GM23248 (cell line): Measurements from ENCODE around the gene NPIPA8. TPM values are rescaled to one million over a fixed set of nuclear protein-coding genes. Genes with fewer than 3 reads are reported as not detected.
"Not testable (repeated sequence)": the region's sequence is repeated elsewhere in the genome, so short reads cannot be mapped to it uniquely, and the experiment has no call there.

Experiments used
- DNase-seq: peaks from one replicate; pipeline ENCODE4 v3.0.0-alpha.2; 2015
- H2AFZ ChIP-seq: fragments of 200-600 bp; sonication (generic); 2 replicates; pipeline ENCODE4 v1.6.1; 2016; ENCODE audit warnings: antibody characterized with exemption
- H3F3A ChIP-seq: fragments of 200-600 bp; sonication (generic); 2 replicates; pipeline ENCODE4 v1.6.1; 2016; ENCODE audit warnings: mild to moderate bottlenecking, antibody characterized with exemption, mixed run types; ENCODE audit not compliant: insufficient read depth
- H3K27ac ChIP-seq: fragments of 200-600 bp; sonication (generic); 2 replicates; pipeline ENCODE4 v1.5.1; 2016; ENCODE audit warnings: mild to moderate bottlenecking
- H3K27me3 ChIP-seq: fragments of 200-600 bp; sonication (generic); replicated peaks from 2 replicates; pipeline ENCODE4 v1.6.1; 2016; ENCODE audit warnings: mild to moderate bottlenecking; ENCODE audit not compliant: insufficient read depth
- H3K36me3 ChIP-seq: fragments of 200-600 bp; sonication (generic); 2 replicates; pipeline ENCODE4 v1.6.1; 2016; ENCODE audit warnings: low read depth, mild to moderate bottlenecking
- H3K4me1 ChIP-seq: fragments of 200-600 bp; sonication (generic); 2 replicates; pipeline ENCODE4 v1.6.1; 2016; ENCODE audit warnings: mild to moderate bottlenecking; ENCODE audit not compliant: insufficient read depth
- H3K4me2 ChIP-seq: fragments of 200-600 bp; sonication (generic); one replicate; pipeline ENCODE4 v1.6.1; 2016; ENCODE audit warnings: mild to moderate bottlenecking; ENCODE audit not compliant: unreplicated experiment
- H3K4me3 ChIP-seq: fragments of 200-600 bp; sonication (generic); 2 replicates; pipeline ENCODE4 v1.5.1; 2016; ENCODE audit warnings: mild to moderate bottlenecking
- H3K79me2 ChIP-seq: fragments of 200-600 bp; sonication (generic); 2 replicates; pipeline ENCODE4 v1.6.1; 2016; ENCODE audit warnings: mild to moderate bottlenecking; ENCODE audit not compliant: insufficient read depth
- H3K9ac ChIP-seq: fragments of 200-600 bp; sonication (generic); 2 replicates; pipeline ENCODE4 v1.6.1; 2016; ENCODE audit warnings: mild to moderate bottlenecking
- H3K9me2 ChIP-seq: fragments of 200-600 bp; sonication (generic); 2 replicates; pipeline ENCODE4 v1.6.1; 2016; ENCODE audit warnings: mixed run types, mild to moderate bottlenecking, moderate library complexity; ENCODE audit not compliant: insufficient read depth
- H3K9me3 ChIP-seq: fragments of 200-600 bp; sonication (generic); one replicate; pipeline ENCODE4 v1.6.1; 2017; ENCODE audit warnings: low read depth
- H4K20me1 ChIP-seq: fragments of 200-600 bp; sonication (generic); 2 replicates; pipeline ENCODE4 v1.6.0; 2016; ENCODE audit not compliant: insufficient read depth
- WGBS, 2 experiments: methylation state at CpG; one replicate each; pipeline ENCODE4 v1.1.6; 2015 to 2017; ENCODE audit warnings: low lambda C conversion rate in 2 of 2, low coverage in 1 of 2; ENCODE audit errors: missing lambda C conversion rate in 2 of 2; 5-methylcytosine and 5-hydroxymethylcytosine counted together
- in situ Hi-C: fragments of 300-500 bp; cut with MboI; formaldehyde crosslinking; loops from 2 replicates; pipeline ENCODE4 v1.15.0; 2020
- polyA plus RNA-seq: library from polyadenylated mRNA; unstranded; fragments of >200 nt; fragmentation: Nextera tagmentation; extraction: Ambion mirVana; gene quantifications from 2 replicates; pipeline ENCODE4 v1.2.1, GENCODE V29; 2016
- total RNA-seq: library from RNA; depleted of rRNA; stranded (reverse); fragments of >200 nt; shearing (Covaris generic); gene quantifications from 2 replicates; pipeline ENCODE4 v1.2.3, GENCODE V29; 2014; rRNA removed

NPIPA8 gene
- total RNA-seq (12.6 TPM in 1 of 2 replicates, not detected in the other), polyA plus RNA-seq (not detected in 2 replicates)

GRCh38 chr16:18336636-18337035, at the start of gene NPIPA8:
NPIPA8 (minus strand) TSS chr16:18336736; CDS start chr16:18332662, 4,074 bp downstream.
- H3K4me3 ChIP-seq, H3K27me3 ChIP-seq, H4K20me1 ChIP-seq, H2AFZ ChIP-seq, H3K27ac ChIP-seq, DNase-seq, H3K36me3 ChIP-seq, H3K79me2 ChIP-seq, H3K9me2 ChIP-seq, H3K4me1 ChIP-seq, H3K9me3 ChIP-seq, H3F3A ChIP-seq, H3K4me2 ChIP-seq, H3K9ac ChIP-seq, in situ Hi-C loops: not testable (repeated sequence)
- no CpG with 5 or more reads among the region's 21 CpGs for WGBS, 2 experiments

GRCh38 chr16:18385285-18385684, 48.7 kb upstream of the NPIPA8 start:
- H3K9ac ChIP-seq, H3K4me2 ChIP-seq, H3K4me3 ChIP-seq, H4K20me1 ChIP-seq, H3F3A ChIP-seq, H3K9me2 ChIP-seq, H3K27me3 ChIP-seq, H3K9me3 ChIP-seq, H2AFZ ChIP-seq, in situ Hi-C loops, H3K4me1 ChIP-seq, DNase-seq, H3K36me3 ChIP-seq, H3K27ac ChIP-seq, H3K79me2 ChIP-seq: not testable (repeated sequence)
- WGBS, 2 experiments: no CpG with 5 or more reads among the region's 33 CpGs

- DNase-seq, H3F3A ChIP-seq, in situ Hi-C loops, H3K9me2 ChIP-seq, H2AFZ ChIP-seq, H3K36me3 ChIP-seq, H3K27ac ChIP-seq, H4K20me1 ChIP-seq, H3K4me1 ChIP-seq, H3K4me2 ChIP-seq, H3K27me3 ChIP-seq, H3K79me2 ChIP-seq, H3K9ac ChIP-seq, H3K4me3 ChIP-seq, H3K9me3 ChIP-seq: not testable (repeated sequence)
- WGBS, 2 experiments: no CpG with 5 or more reads among the region's 31 CpGs
These were observed 48.3 kb upstream of the NPIPA8 start for GRCh38 chr16:18384869-18385268.

- in situ Hi-C loops, H3K9me3 ChIP-seq, H3K27ac ChIP-seq, H3K4me3 ChIP-seq, H3K4me1 ChIP-seq, H3F3A ChIP-seq, H3K79me2 ChIP-seq, H3K4me2 ChIP-seq, DNase-seq, H2AFZ ChIP-seq, H3K9ac ChIP-seq, H4K20me1 ChIP-seq, H3K9me2 ChIP-seq, H3K36me3 ChIP-seq, H3K27me3 ChIP-seq: not testable (repeated sequence)
- 90 to 95% methylated on average over 8 to 9 of the region's 25 CpGs for WGBS, 2 experiments
These were observed 47.6 kb upstream of the NPIPA8 start for GRCh38 chr16:18384098-18384636.

- WGBS, 2 experiments: no CpG with 5 or more reads among the region's 28 CpGs
These were observed 46.2 kb upstream of the NPIPA8 start for GRCh38 chr16:18382696-18383095.

GRCh38 chr16:18347742-18348141, 11.2 kb upstream of the NPIPA8 start:
- H3K4me2 ChIP-seq, in situ Hi-C loops: not testable (repeated sequence)
- WGBS, 2 experiments: no CpG with 5 or more reads among the region's 22 CpGs

More at GRCh38 chr16:18382696-18383095, 46.2 kb upstream of the NPIPA8 start:
- DNase-seq, H3K4me2 ChIP-seq, H3K79me2 ChIP-seq, H3F3A ChIP-seq, H3K27ac ChIP-seq, H3K9ac ChIP-seq, H3K9me3 ChIP-seq, H3K36me3 ChIP-seq, H4K20me1 ChIP-seq, H3K27me3 ChIP-seq, H3K4me1 ChIP-seq, H2AFZ ChIP-seq, H3K9me2 ChIP-seq, in situ Hi-C loops, H3K4me3 ChIP-seq: not testable (repeated sequence)

GRCh38 chr16:18346993-18347392, 10.5 kb upstream of the NPIPA8 start:
- H3K9me2 ChIP-seq, H3F3A ChIP-seq, H3K27ac ChIP-seq, H3K36me3 ChIP-seq, DNase-seq, H3K9me3 ChIP-seq, H3K79me2 ChIP-seq, H3K27me3 ChIP-seq, H3K4me2 ChIP-seq, H3K4me1 ChIP-seq, in situ Hi-C loops, H4K20me1 ChIP-seq, H2AFZ ChIP-seq, H3K9ac ChIP-seq, H3K4me3 ChIP-seq: not testable (repeated sequence)
- WGBS, 2 experiments: 98% methylated on average over 5 of the region's 22 CpGs; no CpG with 5 or more reads in 1 of the 2 experiments

More at GRCh38 chr16:18347742-18348141, 11.2 kb upstream of the NPIPA8 start:
- H3K4me1 ChIP-seq, H3K79me2 ChIP-seq, DNase-seq, H2AFZ ChIP-seq, H4K20me1 ChIP-seq, H3K27ac ChIP-seq, H3K9me2 ChIP-seq, H3K36me3 ChIP-seq, H3K4me3 ChIP-seq, H3K9me3 ChIP-seq, H3K27me3 ChIP-seq, H3K9ac ChIP-seq, H3F3A ChIP-seq: not testable (repeated sequence)

GRCh38 chr16:18344634-18345033, 8.1 kb upstream of the NPIPA8 start:
- no CpG with 5 or more reads among the region's 18 CpGs for WGBS, 2 experiments
- H3K27ac ChIP-seq, H3K4me1 ChIP-seq, H3K4me2 ChIP-seq, DNase-seq, in situ Hi-C loops, H4K20me1 ChIP-seq, H3F3A ChIP-seq, H3K79me2 ChIP-seq, H3K4me3 ChIP-seq, H2AFZ ChIP-seq, H3K9me2 ChIP-seq, H3K9ac ChIP-seq, H3K9me3 ChIP-seq, H3K27me3 ChIP-seq, H3K36me3 ChIP-seq: not testable (repeated sequence)
